Duodenal mucosa (tissue), 2 donors: ENCODE results near the gene SKAP2.

Source experiments
- H3K27ac ChIP-seq: one replicate; pipeline ENCODE4 v1.7.0; 2013; ENCODE audit warnings: low read depth, low read length
- H3K27me3 ChIP-seq, 2 donors: one replicate each; pipeline ENCODE4 v1.7.0; 2013; ENCODE audit warnings: low read length in 2 of 2, control low read depth in 1 of 2; ENCODE audit not compliant: insufficient read depth in 2 of 2, control insufficient read depth in 1 of 2
- H3K36me3 ChIP-seq, 2 donors: one replicate each; pipeline ENCODE4 v1.7.0; 2013; ENCODE audit warnings: low read length in 2 of 2, control low read depth in 1 of 2; ENCODE audit not compliant: insufficient read depth in 2 of 2, control insufficient read depth in 1 of 2
- H3K4me1 ChIP-seq, 2 donors: one replicate each; pipeline ENCODE4 v1.7.0; 2013; ENCODE audit warnings: low read length in 2 of 2, control low read depth in 1 of 2; ENCODE audit not compliant: insufficient read depth in 2 of 2, control insufficient read depth in 1 of 2
- H3K4me3 ChIP-seq, 2 donors: one replicate each; pipeline ENCODE4 v1.7.0; 2013; ENCODE audit warnings: low read length in 2 of 2, low read depth in 1 of 2
- H3K9ac ChIP-seq, 2 donors: one replicate each; pipeline ENCODE4 v1.7.0; 2013; ENCODE audit warnings: low read length in 2 of 2, low read depth in 1 of 2
- H3K9me3 ChIP-seq, 2 donors: one replicate each; pipeline ENCODE4 v1.7.0; 2013; ENCODE audit warnings: low read length in 2 of 2, control low read depth in 1 of 2; ENCODE audit not compliant: control insufficient read depth in 1 of 2

SKAP2 gene

DNA sequence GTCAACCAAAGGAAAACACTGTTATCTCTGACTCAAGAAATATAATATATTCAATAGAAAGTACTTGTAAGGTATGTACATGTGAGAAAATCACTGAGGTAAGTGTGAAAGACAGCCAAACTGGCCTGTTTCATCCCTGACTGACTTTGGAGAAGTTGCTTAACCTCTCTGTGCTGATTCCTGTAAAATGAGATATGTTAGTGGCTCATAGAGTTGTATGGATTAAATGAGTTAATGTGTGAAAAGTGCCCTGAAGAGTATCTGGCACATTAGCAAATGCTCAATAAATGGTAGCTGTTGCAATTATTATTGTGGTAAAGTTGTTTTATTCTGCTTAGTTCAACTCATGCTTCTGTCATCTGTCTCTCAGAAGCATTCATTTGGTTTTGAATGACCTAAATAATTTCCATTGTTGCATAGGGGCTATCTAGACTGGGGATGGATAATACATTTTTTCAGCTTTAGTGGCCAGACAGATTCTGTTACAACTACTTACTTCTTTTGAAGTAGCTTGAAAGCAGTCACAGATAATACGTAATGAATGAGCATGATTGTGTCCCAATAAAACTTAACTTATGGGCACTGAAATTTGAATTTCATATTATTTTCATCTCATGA is 84.3 kb downstream of the SKAP2 start:
- H3K4me1 ChIP-seq, result no peaks in the 10 kb centered on the region
- no peak overlapping the region for H3K9ac ChIP-seq
- H3K27me3 ChIP-seq, result no peaks in the 10 kb centered on the region
- no peaks in the 10 kb centered on the region for H3K36me3 ChIP-seq
- H3K9me3 ChIP-seq, result no peaks in the 10 kb centered on the region
- no peak overlapping the region for H3K27ac ChIP-seq
- H3K4me3 ChIP-seq, result no peak overlapping the region

DNA sequence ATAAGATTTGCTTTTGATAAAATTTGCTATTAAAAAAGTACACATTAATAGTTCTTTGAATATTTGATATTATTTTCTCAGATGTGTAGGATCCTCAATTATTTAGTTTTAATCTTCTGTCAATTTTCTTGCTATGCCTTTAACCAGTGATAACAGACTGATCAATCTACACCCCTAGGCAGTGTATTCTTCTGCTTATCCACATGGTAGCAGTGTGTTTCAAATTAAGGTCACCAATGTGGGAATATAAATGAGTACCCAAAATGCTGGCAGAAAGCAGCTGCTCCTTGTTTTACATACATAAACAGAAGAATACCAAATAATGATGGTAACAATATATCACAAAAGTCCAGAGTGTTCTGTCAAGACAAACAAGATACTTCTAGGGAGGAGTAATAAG is 87.0 kb downstream of the SKAP2 start:
- no peak overlapping the region for H3K9ac ChIP-seq
- no peaks in the 10 kb centered on the region for H3K4me1 ChIP-seq
- H3K27me3 ChIP-seq, result no peaks in the 10 kb centered on the region
- no peaks in the 10 kb centered on the region for H3K9me3 ChIP-seq
- peaks cover 0 to 2% of the 10 kb centered on the region in 2 donors for H3K36me3 ChIP-seq
- H3K27ac ChIP-seq, result no peak overlapping the region
- no peak overlapping the region for H3K4me3 ChIP-seq

DNA sequence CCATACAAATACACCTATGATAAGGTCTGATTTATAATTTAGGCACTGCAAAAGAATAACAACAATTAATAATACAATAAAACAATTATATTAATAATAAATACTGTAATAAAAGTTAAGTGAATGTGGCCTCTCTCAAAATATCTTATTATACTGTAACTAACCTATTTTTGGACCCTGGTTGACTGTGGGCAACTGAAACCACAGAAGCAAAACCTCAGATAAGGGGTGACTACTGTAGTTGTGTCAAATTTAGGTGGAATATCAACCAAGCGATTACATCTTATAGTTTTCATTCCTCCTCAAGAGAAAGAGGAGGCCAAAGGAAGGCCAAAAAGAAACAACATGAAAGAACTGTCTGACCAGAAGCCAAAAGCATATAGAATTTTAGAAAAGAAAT is 103.9 kb downstream of the SKAP2 start:
- H3K36me3 ChIP-seq, result no peaks in the 10 kb centered on the region
- H3K27me3 ChIP-seq, result no peaks in the 10 kb centered on the region
- no peak overlapping the region for H3K27ac ChIP-seq
- no peak overlapping the region for H3K9ac ChIP-seq
- H3K9me3 ChIP-seq, result no peaks in the 10 kb centered on the region
- no peaks in the 10 kb centered on the region for H3K4me1 ChIP-seq
- H3K4me3 ChIP-seq, result no peak overlapping the region

DNA sequence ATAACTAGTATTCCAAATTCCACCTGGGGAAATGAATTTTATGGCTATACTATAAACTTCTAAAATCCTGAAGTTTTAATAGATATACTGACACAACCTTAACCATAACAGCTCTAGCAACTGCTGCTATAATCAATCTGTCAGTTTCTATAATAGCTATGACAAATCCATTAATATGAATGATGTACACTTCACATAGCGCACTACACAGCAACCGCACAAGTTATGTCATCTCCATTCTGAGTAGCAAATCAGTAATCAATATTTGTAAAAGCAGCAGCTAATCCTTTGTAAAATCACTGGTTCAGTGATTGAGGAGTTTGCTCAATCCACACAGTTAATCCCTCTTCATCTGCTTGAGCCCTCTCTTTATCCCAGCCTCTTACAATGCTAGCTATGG is 105.3 kb downstream of the SKAP2 start:
- H3K4me1 ChIP-seq, result no peaks in the 10 kb centered on the region
- H3K36me3 ChIP-seq, result no peaks in the 10 kb centered on the region
- no peak overlapping the region for H3K9ac ChIP-seq

DNA sequence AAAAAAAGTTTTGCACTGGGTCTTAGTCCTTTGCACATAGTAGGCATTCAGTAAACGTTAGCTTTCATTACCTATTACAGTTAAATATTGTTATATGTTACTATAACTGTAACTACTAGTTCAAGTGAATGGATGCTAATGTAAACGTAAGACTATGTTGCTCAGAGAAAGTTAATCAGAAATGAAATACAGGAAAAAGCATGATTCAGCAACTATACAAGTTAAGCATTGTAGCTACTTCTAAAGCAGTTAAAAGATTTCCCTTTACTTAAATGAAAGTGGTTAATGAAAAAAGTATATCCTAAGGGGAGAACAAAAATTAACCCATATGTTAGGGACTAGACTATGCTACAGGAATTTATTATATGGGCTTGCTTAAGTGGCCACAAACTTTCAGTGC is 121.2 kb downstream of the SKAP2 start:
- no peaks in the 10 kb centered on the region for H3K36me3 ChIP-seq
- no peak overlapping the region for H3K4me3 ChIP-seq
- no peaks in the 10 kb centered on the region for H3K9me3 ChIP-seq
- no peaks in the 10 kb centered on the region for H3K27me3 ChIP-seq
- H3K4me1 ChIP-seq, result no peaks in the 10 kb centered on the region
- no peak overlapping the region for H3K9ac ChIP-seq
- no peak overlapping the region for H3K27ac ChIP-seq

More for the DNA sequence above, 105.3 kb downstream of the SKAP2 start:
- Histone ChIP-seq H3K4me3 (no peak overlapping the region), H3K27me3 (no peaks in the 10 kb centered on the region), H3K9me3 (no peaks in the 10 kb centered on the region), H3K27ac (no peak overlapping the region)

DNA sequence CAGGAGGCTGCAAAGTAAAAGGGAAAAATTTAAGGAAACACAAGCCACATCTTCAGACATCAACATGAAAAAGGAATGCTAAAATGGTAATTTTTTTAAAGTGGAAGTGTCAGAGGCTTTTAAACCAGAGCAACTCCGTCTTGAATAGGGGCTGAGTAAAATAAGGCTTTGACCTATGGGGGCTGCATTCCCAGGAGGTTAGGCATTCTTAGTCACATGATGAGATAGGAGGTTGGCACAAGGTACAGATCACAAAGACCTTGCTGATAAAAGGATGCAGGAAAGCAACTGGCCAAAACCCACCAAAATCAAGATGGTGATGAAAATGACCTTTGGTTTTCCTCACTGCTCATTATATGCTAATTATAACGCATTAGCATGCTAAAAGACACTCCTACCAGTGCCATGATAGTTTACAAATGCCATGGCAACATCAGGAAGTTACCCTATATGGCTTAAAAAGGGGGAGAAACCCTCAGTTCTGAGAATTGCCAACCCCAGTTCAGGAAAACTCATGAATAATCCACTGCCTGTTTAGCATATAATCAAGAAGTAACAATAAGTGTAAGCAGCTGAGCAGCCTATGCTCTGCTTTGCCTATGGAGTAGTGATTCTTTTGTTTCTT is 128.3 kb downstream of the SKAP2 start:
- Histone ChIP-seq H3K27me3 (no peaks in the 10 kb centered on the region), H3K27ac (no peak overlapping the region), H3K4me3 (no peak overlapping the region), H3K36me3 (no peaks in the 10 kb centered on the region), H3K9me3 (no peaks in the 10 kb centered on the region), H3K9ac (no peak overlapping the region), H3K4me1 (no peaks in the 10 kb centered on the region)

DNA sequence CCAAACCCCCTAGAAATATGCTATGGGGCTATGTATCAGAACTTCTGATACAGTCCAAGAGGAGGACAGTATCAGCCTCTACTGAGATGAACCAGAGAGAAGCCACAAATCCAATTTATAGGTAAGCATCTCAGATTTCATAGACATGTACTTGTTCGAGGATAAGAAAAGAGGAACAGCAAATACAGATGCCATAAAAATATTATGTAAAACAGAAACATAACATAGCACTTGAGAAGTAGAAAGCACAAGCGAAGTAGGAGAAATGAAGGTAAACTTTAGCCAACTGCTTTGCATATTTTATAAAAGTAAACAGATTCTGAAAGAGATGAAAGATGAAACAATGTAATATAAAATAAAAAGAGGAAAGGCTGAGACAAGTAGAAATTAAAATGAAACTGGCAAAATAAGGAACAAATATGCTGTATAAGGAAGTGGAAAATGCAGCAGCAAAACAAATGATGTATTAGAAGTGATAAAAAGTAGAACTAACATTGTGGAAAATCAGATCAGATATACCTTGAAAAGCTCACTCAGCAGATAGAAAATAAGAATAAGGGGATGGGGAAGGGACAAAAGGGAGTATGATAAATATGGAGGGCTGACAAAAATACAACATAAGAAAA is 135.1 kb downstream of the SKAP2 start:
- no peaks in the 10 kb centered on the region for H3K36me3 ChIP-seq
- no peaks in the 10 kb centered on the region for H3K27me3 ChIP-seq
- H3K4me3 ChIP-seq, result no peak overlapping the region
- no peak overlapping the region for H3K27ac ChIP-seq
- H3K9me3 ChIP-seq, result no peaks in the 10 kb centered on the region
- no peaks in the 10 kb centered on the region for H3K4me1 ChIP-seq
- no peak overlapping the region for H3K9ac ChIP-seq

DNA sequence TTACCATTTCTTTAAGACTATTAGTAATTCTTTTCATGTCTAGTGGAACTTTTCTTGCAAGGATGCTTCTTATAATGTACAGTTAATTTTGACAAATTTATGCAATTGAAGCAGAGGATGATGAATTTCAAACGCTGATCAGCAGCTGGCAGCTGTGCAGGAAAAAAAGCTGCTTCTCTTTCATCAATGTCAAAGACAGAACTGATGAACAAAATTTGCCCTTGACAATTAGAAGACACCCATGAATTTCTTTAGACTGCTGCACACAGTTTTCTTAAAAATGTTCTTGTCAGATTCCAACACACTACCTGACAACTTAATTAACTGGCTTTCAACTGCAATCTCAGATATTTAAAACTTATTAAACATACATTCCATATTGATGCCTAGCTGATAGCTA is 138.3 kb downstream of the SKAP2 start:
- Histone ChIP-seq H3K27me3 (no peaks in the 10 kb centered on the region), H3K4me1 (no peaks in the 10 kb centered on the region), H3K9me3 (no peaks in the 10 kb centered on the region), H3K4me3 (no peak overlapping the region), H3K27ac (no peak overlapping the region), H3K36me3 (no peaks in the 10 kb centered on the region), H3K9ac (no peak overlapping the region)

DNA sequence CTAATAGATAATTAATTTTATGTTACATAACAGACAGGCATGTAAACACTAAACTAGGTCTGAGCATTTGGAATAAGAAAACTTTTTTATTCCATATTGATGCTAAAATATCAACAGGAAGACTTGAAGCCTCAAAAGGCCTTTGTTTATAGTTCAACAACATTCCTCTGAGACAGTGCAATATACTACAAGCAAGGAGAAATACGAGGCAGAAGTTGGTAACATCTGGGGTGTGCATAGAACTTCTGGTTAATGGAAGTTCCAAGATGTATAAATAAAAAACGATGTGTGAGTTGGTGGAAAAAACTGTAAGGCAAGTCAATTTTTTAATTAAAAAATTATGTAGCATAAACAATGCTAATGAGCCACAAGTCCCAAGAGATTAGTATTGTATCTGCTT is 139.6 kb downstream of the SKAP2 start:
- H3K27me3 ChIP-seq, result no peaks in the 10 kb centered on the region

DNA sequence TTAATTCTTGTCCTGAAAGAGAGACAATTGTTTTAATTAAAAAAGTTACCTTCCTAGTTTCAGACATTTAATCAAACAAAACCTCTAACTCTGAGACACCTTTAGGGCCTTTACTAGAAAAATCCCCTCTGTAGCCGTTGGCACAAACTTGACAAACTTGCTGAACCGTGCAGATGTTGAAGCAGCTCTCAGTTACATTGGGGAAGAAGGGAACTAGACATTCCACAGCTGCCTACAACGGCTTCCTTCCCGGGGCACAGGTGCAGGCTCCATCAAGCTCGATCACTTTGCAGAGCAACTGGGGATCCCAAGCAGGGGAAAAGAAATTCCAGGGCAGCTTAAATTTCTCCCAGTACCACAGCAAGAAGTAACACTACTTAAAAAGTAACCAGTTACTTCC is 141.3 kb downstream of the SKAP2 start:
- Histone ChIP-seq H3K9ac (no peak overlapping the region), H3K36me3 (no peaks in the 10 kb centered on the region), H3K27ac (no peak overlapping the region), H3K9me3 (no peaks in the 10 kb centered on the region), H3K4me3 (no peak overlapping the region), H3K27me3 (no peaks in the 10 kb centered on the region), H3K4me1 (no peaks in the 10 kb centered on the region)

More for the DNA sequence above, 139.6 kb downstream of the SKAP2 start:
- no peak overlapping the region for H3K4me3 ChIP-seq
- H3K9ac ChIP-seq, result no peak overlapping the region
- H3K36me3 ChIP-seq, result no peaks in the 10 kb centered on the region
- no peaks in the 10 kb centered on the region for H3K4me1 ChIP-seq
- H3K27ac ChIP-seq, result no peak overlapping the region
- no peaks in the 10 kb centered on the region for H3K9me3 ChIP-seq
